Measurements from ENCODE around the gene KIF14.
A peak's percentile ranks its signal among the peaks of the same experiment; 100 is the strongest.
"Not testable (repeated sequence)": the region's sequence is repeated elsewhere in the genome, so short reads cannot be mapped to it uniquely, and the experiment has no call there.

The KIF14 gene

GRCh38 chr1:200634261-200635122 lies 13.9 kb upstream of the KIF14 start:
- DNase-seq, result no peak

DNA sequence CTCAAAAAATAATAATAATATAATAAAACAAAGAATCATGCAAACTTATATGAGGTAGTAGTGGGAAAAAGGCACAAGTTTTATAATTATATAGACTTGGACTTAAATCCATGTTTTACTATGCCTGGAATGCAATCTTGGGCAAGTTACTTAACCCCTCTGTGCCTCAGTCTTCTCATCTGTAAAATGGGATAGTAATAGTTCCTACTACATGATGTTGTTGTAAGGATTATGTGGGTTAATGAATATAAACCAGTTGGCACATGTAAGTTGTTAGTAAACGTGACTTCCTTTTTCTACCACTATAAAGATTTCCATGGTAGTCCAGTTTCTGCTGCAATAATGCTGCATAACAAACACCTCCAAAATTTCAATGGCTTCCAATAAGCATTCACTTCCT lies 10.8 kb upstream of the KIF14 start:
- no peak for DNase-seq

DNA sequence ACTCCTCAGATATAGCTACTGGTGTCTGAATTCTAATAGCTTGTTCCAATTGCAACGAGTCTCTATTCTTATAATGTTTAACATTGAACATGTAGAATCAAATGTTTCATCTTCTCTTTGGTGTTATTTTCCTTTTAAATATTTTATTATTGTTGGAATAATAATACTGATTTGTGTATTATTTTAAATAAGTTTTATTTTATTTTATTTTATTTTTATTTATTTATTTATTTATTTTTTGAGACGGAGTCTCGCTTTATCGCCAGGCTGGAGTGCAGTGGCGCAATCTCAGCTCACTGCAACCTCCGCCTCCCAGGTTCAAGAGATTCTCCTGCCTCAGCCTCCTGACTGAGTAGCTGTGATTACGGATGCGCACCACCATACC lies 10.0 kb upstream of the KIF14 start:
- DNase-seq, result not testable (repeated sequence)

GRCh38 chr1:200629876-200630514 lies 9.4 kb upstream of the KIF14 start:
- no peak for DNase-seq

GRCh38 chr1:200628223-200628881 lies 7.8 kb upstream of the KIF14 start:
- peak; percentile 52 for DNase-seq

DNA sequence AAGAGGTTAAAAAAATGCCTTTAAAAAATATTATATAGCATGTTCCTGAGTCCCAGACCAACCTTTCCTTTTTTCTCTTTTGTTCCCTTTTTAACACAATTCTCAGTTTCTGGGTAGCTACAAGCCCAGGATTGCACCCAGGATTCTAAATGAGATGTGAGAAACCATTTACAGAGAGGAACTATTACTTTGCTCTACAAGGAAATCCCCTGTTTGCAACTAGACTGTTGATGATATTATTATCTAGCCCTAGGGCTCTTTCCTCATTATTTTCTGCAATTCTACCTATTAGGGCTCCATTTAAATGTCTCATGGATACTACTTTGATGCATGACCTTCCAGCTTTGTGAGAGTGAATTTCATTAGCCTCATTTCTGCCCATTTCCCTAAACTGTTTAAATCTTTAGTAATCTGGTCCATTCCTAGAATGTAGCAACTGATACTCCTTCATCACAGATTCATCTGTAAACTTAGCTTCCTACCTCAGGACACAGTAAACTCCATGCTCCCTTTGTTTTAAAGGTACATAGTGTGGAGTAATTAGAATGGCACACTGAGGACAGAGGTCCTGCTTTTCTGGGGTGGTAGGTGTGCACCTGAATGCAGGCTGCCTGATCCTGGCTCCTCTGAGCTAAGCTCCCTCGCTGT lies 7.1 kb upstream of the KIF14 start:
- DNase-seq, result no peak

DNA sequence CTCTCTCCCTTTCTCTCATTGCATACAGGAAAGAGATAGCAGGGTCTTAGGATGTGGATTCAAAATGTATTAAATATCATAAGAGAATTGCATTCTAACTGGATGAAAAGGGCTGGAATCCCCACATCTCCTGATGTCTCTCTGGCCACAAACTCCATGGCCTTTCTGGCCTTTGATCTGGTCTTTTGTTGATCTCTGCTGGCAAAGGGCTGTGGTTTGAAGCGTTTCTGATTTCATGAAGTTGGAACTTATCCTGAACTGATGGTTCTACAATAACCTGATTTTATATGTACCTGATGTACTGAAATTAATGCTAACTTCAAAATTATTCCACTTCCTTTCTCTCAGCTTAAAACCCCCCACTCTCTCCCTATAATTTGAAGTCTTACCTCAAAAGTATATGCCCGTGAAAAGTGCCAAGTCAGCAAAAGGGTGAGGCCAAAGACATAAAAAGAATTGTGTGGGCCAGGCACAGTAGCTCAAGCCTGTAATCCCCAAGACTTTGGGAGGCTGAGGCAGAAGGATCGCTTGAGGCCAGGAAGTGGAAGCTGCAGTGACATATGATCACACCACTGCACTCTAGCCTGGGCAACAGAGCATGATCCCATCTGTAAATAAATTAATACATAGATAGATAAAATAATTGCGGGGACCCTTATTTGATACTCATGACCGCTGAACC lies 6.4 kb upstream of the KIF14 start:
- DNase-seq, result no peak

- DNase-seq, result no peak
These were observed 4.9 kb upstream of the KIF14 start for GRCh38 chr1:200625381-200625824.

GRCh38 chr1:200624679-200625335 lies 4.3 kb upstream of the KIF14 start:
- no peak for DNase-seq

GRCh38 chr1:200619894-200620272 lies 668 bp downstream of the KIF14 start:
- no peak for DNase-seq

GRCh38 chr1:200610846-200611245 lies 9.7 kb downstream of the KIF14 start:
- DNase-seq, result no peak

- DNase-seq, result no peak
These were observed 17.9 kb downstream of the KIF14 start for GRCh38 chr1:200602632-200603031.

GRCh38 chr1:200590001-200590400 lies 30.6 kb downstream of the KIF14 start:
- DNase-seq, result no peak

DNA sequence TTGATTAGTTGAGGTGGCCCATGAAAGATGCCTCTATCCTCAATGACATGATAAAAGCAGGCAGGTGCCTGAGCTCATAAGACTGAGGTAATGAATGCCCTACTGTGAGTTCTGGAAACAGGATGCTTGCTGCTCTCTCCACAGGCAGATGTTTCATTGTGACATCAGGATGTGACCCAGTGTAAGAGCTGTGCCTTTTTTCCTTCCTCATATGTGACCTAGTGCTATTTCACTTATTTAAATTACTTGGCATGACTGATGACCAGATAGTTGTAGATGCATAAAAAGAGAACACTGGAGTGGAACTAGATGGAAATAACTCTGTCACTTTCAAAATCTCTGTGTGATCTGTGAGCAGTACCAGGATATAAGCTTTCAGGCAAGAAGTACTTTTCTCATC lies 31.9 kb downstream of the KIF14 start:
- peak; percentile 5 for DNase-seq

- no peak for DNase-seq
These were observed 56.2 kb downstream of the KIF14 start for GRCh38 chr1:200564319-200564718.

- DNase-seq, result no peak
These were observed 58.7 kb downstream of the KIF14 start for GRCh38 chr1:200561856-200562214.

GRCh38 chr1:200558866-200559459 lies 61.6 kb downstream of the KIF14 start:
- DNase-seq, result peak; percentile 37

DNA sequence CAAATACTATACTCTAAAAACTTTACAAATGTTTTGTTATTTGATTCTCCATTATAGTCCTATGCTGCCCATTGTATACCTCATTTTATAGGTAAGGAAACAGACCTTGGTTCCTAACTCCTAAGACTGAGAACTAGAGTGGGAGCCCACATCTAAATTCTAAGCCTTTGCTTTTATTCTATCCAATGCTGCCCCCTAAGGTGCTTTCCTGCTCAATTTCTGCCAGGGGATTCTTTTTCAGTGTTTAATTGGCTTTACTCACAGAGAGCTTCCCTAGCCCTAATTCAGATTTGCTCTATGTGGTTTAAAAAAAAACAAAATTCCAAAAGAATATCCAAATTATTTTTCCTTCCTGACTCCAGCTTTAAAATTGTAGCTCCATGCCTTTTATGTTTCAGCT lies 64.5 kb downstream of the KIF14 start:
- no peak for DNase-seq

DNA sequence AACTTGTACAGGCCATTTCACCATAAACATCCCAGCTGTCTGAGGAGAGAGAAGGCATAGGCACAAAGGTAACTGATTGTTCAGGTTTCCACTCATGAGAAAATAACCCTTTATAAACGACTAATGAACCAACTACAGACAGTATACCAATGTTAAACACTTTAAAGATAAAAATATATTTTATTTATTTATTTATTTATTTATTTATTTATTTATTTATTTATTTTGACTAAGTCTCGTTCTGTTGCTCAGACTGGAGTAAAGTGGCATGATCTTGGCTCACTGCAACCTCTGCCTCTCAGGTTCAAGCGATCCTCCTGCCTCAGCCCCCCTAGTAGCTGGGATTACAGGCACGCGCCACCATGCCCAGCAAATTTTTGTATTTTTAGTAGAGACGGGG lies 67.8 kb downstream of the KIF14 start:
- not testable (repeated sequence) for DNase-seq

DNA sequence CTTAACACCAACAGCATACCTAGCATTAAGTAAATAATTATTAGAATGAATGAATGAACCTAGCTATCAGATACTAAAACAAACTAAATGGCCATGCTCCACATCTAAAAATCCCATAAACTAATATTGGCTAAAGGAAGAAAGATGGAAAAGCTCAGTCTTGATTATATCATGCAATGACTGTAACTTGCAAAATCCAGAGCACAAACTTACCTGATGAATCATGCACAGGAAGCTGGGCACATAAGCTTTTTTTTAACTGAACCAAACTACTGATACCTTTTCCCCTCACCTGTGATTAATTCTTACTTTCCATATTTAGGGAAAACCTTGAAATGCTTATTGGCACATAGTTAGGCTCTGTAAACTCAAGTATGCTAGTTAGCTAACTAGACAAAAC lies 70.2 kb downstream of the KIF14 start:
- no peak for DNase-seq

DNA sequence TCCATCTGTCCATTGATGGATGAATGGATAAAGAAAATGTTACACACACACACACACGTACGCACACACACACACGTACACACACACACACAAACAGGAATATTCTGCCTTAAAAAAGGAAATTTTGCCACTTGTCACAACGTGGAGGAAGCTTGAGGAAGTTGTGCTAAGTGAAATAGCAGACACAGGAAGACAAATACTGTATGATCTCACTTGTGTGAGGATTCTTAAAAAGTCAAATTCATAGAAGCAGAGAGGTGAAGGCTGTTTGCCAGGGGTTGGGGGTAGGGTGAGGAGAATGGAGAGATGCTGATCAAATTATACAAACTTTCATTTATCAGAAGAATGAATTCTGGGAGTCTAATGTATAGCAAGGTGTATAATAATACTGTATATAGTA lies 73.2 kb downstream of the KIF14 start:
- no peak for DNase-seq

DNA sequence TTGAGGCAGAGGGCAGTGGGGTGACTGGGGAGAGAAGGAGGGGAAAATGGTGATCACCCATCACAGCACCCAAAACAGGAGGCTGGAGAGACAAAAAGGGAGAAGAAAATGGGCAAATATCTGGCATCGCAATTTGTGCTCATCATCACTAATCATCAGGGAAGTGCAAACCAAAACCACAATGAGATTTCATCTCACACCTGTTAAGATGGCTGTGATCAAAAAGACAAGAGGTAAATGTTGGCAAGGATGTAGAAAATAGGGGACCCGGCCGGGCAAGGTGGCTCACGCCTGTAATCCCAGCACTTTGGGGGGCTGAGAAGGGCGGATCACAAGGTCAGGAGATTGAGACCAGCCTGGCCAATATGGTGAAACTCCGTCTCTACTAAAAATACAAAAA lies 74.0 kb downstream of the KIF14 start:
- no peak for DNase-seq
